ENCODE data around the gene TMEM243. TPM values are rescaled to one million over a fixed set of nuclear protein-coding genes. Genes with fewer than 3 reads are reported as not detected.

Gene TMEM243
- total and polyA plus RNA-seq, 2 of the 13 experiments (the other 11 are each of a cell fraction or from before 2014, with no cell fraction given) = 25.1 to 31.2 TPM

- TF ChIP-seq ZBTB21 (CRISPR knock-in tag; IDR thresholded peaks at IDR 0.05) = no peak
- TF ChIP-seq ZNF724P (CRISPR knock-in tag; IDR thresholded peaks at IDR 0.05; ENCODE audit: borderline replicate concordance) = peak; percentile 64; the same call in 1 of the 2 replicates
- no peak for TF ChIP-seq ZSCAN22 (CRISPR knock-in tag; IDR thresholded peaks at IDR 0.05)
- TF ChIP-seq SP1 (IDR thresholded peaks at IDR 0.05) = no peak
- TF ChIP-seq SP1 (CRISPR knock-in tag; IDR thresholded peaks at IDR 0.05) = peak; percentile 61; the same call in 1 of the 2 replicates
- peak; percentile 85 for TF ChIP-seq HDAC1 (CRISPR knock-in tag; IDR thresholded peaks at IDR 0.05)
- TF ChIP-seq MIER2 (CRISPR knock-in tag; IDR thresholded peaks at IDR 0.05) = no peak
- TF ChIP-seq, protein P1, sequence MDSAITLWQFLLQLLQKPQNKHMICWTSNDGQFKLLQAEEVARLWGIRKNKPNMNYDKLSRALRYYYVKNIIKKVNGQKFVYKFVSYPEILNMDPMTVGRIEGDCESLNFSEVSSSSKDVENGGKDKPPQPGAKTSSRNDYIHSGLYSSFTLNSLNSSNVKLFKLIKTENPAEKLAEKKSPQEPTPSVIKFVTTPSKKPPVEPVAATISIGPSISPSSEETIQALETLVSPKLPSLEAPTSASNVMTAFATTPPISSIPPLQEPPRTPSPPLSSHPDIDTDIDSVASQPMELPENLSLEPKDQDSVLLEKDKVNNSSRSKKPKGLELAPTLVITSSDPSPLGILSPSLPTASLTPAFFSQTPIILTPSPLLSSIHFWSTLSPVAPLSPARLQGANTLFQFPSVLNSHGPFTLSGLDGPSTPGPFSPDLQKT (CRISPR knock-in tag; IDR thresholded peaks at IDR 0.05; ENCODE audit: borderline replicate concordance) = no peak
- peak; percentile 74 for TF ChIP-seq MED1 (CRISPR knock-in tag; IDR thresholded peaks at IDR 0.05)
- TF ChIP-seq EED (CRISPR knock-in tag; IDR thresholded peaks at IDR 0.05) = 0 out of 2 replicates have a peak, but pooled peaks have one; percentile 18
- no peak for TF ChIP-seq REL (CRISPR knock-in tag; conservative IDR thresholded peaks at IDR 0.05)
- TF ChIP-seq NR3C1 (CRISPR knock-in tag; IDR thresholded peaks at IDR 0.05) = no peak
- TF ChIP-seq ZMYM3 (CRISPR knock-in tag; IDR thresholded peaks at IDR 0.05) = 0 out of 2 replicates have a peak, but pooled peaks have one; percentile 10
- peak; percentile 95 for TF ChIP-seq ARID4A (CRISPR knock-in tag; IDR thresholded peaks at IDR 0.05; ENCODE audit: borderline replicate concordance)
- TF ChIP-seq MNT (IDR thresholded peaks at IDR 0.05) = peak; percentile 72; the same call in 1 of the 2 replicates
- TF ChIP-seq ASH2L (IDR thresholded peaks at IDR 0.05; ENCODE audit: insufficient read length, low read depth, low read length) = peak; percentile 96
- peak; percentile 74 for TF ChIP-seq POGZ (CRISPR knock-in tag; IDR thresholded peaks at IDR 0.05)
- 0 out of 4 replicates have a peak, but pooled peaks have one; percentile 7 to 17 for TF ChIP-seq EP300 (IDR thresholded peaks at IDR 0.05; ENCODE audit: low read depth in 2 of 2, low read length in 2 of 2)
- no peak; the same call in 1 of the 2 replicates for TF ChIP-seq EP300 (CRISPR knock-in tag; IDR thresholded peaks at IDR 0.05; ENCODE audit: borderline replicate concordance)
- TF ChIP-seq, protein P2, sequence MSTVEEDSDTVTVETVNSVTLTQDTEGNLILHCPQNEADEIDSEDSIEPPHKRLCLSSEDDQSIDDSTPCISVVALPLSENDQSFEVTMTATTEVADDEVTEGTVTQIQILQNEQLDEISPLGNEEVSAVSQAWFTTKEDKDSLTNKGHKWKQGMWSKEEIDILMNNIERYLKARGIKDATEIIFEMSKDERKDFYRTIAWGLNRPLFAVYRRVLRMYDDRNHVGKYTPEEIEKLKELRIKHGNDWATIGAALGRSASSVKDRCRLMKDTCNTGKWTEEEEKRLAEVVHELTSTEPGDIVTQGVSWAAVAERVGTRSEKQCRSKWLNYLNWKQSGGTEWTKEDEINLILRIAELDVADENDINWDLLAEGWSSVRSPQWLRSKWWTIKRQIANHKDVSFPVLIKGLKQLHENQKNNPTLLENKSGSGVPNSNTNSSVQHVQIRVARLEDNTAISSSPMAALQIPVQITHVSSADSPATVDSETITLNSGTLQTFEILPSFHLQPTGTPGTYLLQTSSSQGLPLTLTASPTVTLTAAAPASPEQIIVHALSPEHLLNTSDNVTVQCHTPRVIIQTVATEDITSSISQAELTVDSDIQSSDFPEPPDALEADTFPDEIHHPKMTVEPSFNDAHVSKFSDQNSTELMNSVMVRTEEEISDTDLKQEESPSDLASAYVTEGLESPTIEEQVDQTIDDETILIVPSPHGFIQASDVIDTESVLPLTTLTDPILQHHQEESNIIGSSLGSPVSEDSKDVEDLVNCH (CRISPR knock-in tag; IDR thresholded peaks at IDR 0.05) = peak; percentile 98
- no peak for TF ChIP-seq NPAS2 (CRISPR knock-in tag; IDR thresholded peaks at IDR 0.05; ENCODE audit: borderline replicate concordance)
Observed at GRCh38 chr7:87152112-87152896, 67.2 kb downstream of the TMEM243 start, which contains the start of gene DMTF1 (continued).
